Subcutaneous adipose tissue (tissue), 4 donors: ENCODE results near the gene PRR5. TPM values are rescaled to one million over a fixed set of nuclear protein-coding genes. Genes with fewer than 3 reads are reported as not detected.

Source experiments
- total RNA-seq, 4 donors: library from RNA; depleted of rRNA; stranded (reverse); fragments of >200 nt; gene quantifications; one replicate each; pipeline ENCODE4 v1.1.0, GENCODE V29; 2016
- TF ChIP-seq, protein P1 (sequence below): fragments of 450-650 bp; IDR thresholded peaks from one replicate; pipeline ENCODE4 v1.5.1; 2016; ENCODE audit warnings: low read depth, mild to moderate bottlenecking, control low read depth, antibody characterized with exemption, moderate library complexity

Gene PRR5
- total RNA-seq, 4 donors from 2014 or later: 14.3 to 152 (median 30.3) TPM

GRCh38 chr22:44734801-44735517, 33.0 kb downstream of the PRR5 start:
- TF ChIP-seq, protein P1, sequence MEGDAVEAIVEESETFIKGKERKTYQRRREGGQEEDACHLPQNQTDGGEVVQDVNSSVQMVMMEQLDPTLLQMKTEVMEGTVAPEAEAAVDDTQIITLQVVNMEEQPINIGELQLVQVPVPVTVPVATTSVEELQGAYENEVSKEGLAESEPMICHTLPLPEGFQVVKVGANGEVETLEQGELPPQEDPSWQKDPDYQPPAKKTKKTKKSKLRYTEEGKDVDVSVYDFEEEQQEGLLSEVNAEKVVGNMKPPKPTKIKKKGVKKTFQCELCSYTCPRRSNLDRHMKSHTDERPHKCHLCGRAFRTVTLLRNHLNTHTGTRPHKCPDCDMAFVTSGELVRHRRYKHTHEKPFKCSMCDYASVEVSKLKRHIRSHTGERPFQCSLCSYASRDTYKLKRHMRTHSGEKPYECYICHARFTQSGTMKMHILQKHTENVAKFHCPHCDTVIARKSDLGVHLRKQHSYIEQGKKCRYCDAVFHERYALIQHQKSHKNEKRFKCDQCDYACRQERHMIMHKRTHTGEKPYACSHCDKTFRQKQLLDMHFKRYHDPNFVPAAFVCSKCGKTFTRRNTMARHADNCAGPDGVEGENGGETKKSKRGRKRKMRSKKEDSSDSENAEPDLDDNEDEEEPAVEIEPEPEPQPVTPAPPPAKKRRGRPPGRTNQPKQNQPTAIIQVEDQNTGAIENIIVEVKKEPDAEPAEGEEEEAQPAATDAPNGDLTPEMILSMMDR: no peak

DNA sequence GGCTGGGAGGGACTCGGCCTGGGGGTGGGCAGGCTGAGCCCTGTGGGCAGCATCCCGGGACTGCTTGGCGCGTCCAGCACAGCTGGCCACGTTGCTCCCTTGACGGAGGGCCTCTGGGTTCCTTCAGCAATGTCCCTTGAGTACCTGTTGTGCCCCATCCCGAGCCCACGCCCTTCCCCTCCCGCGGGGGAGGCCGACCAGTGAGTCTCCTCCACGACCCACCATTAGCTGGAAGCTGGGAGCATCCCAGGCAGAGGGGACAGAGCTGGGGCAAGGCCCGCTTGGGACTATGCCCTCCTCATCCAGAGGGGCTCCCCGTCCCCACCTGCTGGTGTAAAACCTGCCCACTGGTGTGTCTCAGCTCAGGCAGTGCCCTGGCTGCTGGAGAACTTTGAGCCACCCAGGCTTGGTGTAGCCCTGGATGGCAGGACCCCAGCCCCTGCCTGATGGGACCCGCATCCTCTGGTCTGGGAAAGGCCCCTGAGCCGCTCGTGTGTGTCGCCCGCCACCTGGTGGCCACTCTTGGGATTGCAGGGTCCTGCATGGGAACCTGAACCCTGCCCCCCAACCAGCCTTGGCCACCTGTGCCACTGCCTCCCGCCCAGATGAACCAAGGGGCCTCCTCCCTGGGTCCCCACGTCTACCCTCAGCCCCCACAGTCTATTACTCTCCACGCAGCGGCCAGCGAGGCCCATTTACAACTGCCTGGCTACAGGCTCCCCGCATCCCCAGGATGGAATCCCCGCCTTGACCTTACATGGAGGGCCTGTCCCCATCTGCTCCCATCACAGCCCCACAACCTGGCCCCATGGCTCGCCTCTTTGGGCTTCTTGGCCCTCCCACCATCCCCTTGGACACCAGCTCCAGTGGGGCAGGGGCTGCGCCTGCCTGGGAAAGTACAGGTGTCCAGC, 33.8 kb downstream of the PRR5 start:
- TF ChIP-seq, protein P1: no peak

- TF ChIP-seq, protein P1: no peak
Observed at GRCh38 chr22:44736581-44737405, 34.8 kb downstream of the PRR5 start.

- TF ChIP-seq, protein P1: no peak
Observed at GRCh38 chr22:44737406-44738346, 35.7 kb downstream of the PRR5 start.

DNA sequence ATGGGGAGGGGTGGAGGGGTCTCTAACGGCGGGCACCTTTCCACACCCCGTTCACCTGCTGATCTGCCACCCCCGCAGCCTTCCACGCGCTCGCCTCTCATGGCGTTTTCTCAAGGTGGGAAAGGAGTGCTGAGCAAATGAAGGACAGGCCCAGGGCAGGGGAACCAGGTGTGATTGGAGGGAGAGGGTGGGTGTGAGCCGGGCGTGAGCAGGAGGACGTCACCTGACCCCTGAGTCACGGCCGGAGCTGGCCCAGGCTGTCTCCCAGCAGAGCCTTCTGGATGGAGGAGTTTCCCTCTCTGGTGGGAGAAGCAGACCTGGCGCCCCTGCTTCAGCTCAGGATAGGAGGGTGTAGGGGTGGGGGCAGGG, 36.3 kb downstream of the PRR5 start:
- TF ChIP-seq, protein P1: no peak

- TF ChIP-seq, protein P1: no peak
Observed at GRCh38 chr22:44739024-44739423, 37.0 kb downstream of the PRR5 start.
